KMS-11 (cell line): ENCODE results near the gene PGAP3.

ENCODE experiments used
- H2AFZ ChIP-seq: fragments of 200-600 bp; sonication (generic); 2 replicates; pipeline ENCODE4 v1.6.1; 2016; ENCODE audit warnings: antibody characterized with exemption, mixed run types, low read depth
- H3K27ac ChIP-seq: fragments of 200-600 bp; sonication (generic); 2 replicates; pipeline ENCODE4 v1.6.1; 2016; ENCODE audit warnings: mild to moderate bottlenecking, mixed run types
- H3K27me3 ChIP-seq: fragments of 200-600 bp; sonication (generic); 2 replicates; pipeline ENCODE4 v1.6.1; 2017; ENCODE audit warnings: mild to moderate bottlenecking, low read depth, mixed run types, moderate library complexity; ENCODE audit not compliant: insufficient read depth
- H3K36me3 ChIP-seq: fragments of 200-600 bp; sonication (generic); 2 replicates; pipeline ENCODE4 v1.6.1; 2017; ENCODE audit warnings: mild to moderate bottlenecking, mixed run types; ENCODE audit not compliant: insufficient read depth
- H3K4me1 ChIP-seq: fragments of 200-600 bp; sonication (generic); 2 replicates; pipeline ENCODE4 v1.6.1; 2016; ENCODE audit warnings: mild to moderate bottlenecking, low read depth, mixed run types; ENCODE audit not compliant: poor library complexity, severe bottlenecking
- H3K4me2 ChIP-seq: fragments of 200-600 bp; sonication (generic); 2 replicates; pipeline ENCODE4 v1.7.0; 2016; ENCODE audit warnings: mild to moderate bottlenecking, mixed run types
- H3K4me3 ChIP-seq: fragments of 200-600 bp; sonication (generic); IDR thresholded peaks from 2 replicates; pipeline ENCODE4 v1.6.1; 2017; ENCODE audit warnings: low read depth, low read length, mixed read lengths; ENCODE audit not compliant: insufficient read depth
- H3K79me2 ChIP-seq: fragments of 200-600 bp; sonication (generic); 2 replicates; pipeline ENCODE4 v1.6.1; 2016; ENCODE audit warnings: low read depth, mixed run types; ENCODE audit not compliant: insufficient read depth
- H3K9ac ChIP-seq: fragments of 200-600 bp; sonication (generic); 2 replicates; pipeline ENCODE4 v1.6.1; 2016; ENCODE audit warnings: mild to moderate bottlenecking, mixed run types
- H4K20me1 ChIP-seq: fragments of 200-600 bp; sonication (generic); 2 replicates; pipeline ENCODE4 v1.6.1; 2016; ENCODE audit warnings: mild to moderate bottlenecking, mixed run types; ENCODE audit not compliant: insufficient read depth
- TF ChIP-seq, protein P1 (sequence below): fragments of 200-600 bp; sonication (generic); conservative IDR thresholded peaks from 2 replicates; pipeline ENCODE4 v1.6.1; 2017; ENCODE audit warnings: low read depth, mild to moderate bottlenecking, antibody characterized with exemption, low read length, moderate library complexity, mixed read lengths

The PGAP3 gene

DNA sequence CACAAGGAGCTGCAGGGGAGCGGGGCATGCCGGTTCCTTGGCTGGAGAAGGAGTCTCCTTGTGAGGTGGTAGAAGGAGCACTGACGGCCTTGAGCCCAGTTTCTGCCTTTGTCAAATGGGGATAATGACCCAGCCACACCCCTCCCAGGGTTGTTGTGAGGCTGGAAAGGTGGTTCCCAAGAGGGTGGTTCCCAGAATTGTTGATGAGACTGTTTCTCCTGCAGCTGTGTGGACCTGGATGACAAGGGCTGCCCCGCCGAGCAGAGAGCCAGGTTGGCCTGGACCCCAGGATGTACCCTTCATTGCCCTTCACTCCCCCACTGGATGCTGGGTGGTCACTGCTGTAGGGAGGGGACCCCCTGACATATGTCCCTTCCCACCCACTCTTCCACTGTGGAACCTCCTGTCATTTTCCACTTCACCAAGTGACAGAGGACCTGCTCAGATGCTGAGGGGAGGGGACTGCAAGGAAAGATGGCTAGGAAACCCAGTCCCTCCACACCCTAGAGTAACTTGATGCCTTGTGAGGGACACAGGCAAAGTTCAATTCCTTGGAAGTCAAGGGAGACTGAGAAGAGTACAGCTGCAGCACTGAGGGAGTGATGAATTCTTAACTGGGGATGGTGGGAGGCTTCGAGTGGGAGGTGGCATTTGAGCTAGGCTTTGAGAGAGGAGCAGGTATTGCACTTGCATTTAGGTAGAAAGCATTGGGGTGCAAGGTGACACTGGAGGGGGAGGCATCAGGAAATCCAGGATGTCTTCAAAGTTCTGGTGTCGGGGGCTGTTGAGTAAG lies 31.9 kb upstream of the PGAP3 start:
- H3K9ac ChIP-seq: no peak overlapping the region
- TF ChIP-seq, protein P1, sequence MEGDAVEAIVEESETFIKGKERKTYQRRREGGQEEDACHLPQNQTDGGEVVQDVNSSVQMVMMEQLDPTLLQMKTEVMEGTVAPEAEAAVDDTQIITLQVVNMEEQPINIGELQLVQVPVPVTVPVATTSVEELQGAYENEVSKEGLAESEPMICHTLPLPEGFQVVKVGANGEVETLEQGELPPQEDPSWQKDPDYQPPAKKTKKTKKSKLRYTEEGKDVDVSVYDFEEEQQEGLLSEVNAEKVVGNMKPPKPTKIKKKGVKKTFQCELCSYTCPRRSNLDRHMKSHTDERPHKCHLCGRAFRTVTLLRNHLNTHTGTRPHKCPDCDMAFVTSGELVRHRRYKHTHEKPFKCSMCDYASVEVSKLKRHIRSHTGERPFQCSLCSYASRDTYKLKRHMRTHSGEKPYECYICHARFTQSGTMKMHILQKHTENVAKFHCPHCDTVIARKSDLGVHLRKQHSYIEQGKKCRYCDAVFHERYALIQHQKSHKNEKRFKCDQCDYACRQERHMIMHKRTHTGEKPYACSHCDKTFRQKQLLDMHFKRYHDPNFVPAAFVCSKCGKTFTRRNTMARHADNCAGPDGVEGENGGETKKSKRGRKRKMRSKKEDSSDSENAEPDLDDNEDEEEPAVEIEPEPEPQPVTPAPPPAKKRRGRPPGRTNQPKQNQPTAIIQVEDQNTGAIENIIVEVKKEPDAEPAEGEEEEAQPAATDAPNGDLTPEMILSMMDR: no peak
- H4K20me1 ChIP-seq: no peaks in the 10 kb centered on the region
- H3K4me1 ChIP-seq: no peaks in the 10 kb centered on the region
- H3K79me2 ChIP-seq: no peaks in the 10 kb centered on the region
- no peaks in the 10 kb centered on the region for H3K36me3 ChIP-seq
- no peaks in the 10 kb centered on the region for H3K27me3 ChIP-seq
- H3K4me3 ChIP-seq: no peak overlapping the region
- H3K27ac ChIP-seq: no peak overlapping the region
- no peak overlapping the region for H2AFZ ChIP-seq
- no peak overlapping the region for H3K4me2 ChIP-seq

DNA sequence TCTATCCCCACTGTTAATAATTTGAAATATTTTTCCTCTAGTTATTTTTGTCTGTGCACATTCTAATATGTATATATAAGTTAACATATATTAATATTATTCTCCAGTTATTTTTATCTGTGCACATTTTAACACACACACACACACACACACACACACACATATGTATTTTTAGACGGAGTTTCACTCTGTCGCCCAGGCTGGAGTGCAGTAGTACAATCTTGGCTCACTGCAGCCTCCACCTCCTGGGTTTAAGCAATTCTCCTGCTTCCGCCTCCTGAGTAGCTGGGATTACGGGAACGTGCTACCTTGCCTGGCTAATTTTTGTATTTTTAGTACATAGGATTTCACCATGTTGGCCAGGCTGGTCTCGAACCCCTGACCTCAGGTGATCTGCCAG lies 29.8 kb upstream of the PGAP3 start:
- H3K4me2 ChIP-seq: no peak overlapping the region
- no peaks in the 10 kb centered on the region for H3K4me1 ChIP-seq
- TF ChIP-seq, protein P1: no peak
- no peak overlapping the region for H3K27ac ChIP-seq
- H4K20me1 ChIP-seq: no peaks in the 10 kb centered on the region
- no peaks in the 10 kb centered on the region for H3K79me2 ChIP-seq
- H3K36me3 ChIP-seq: no peaks in the 10 kb centered on the region
- no peak overlapping the region for H2AFZ ChIP-seq
- H3K9ac ChIP-seq: no peak overlapping the region
- H3K27me3 ChIP-seq: no peaks in the 10 kb centered on the region
- no peak overlapping the region for H3K4me3 ChIP-seq

DNA sequence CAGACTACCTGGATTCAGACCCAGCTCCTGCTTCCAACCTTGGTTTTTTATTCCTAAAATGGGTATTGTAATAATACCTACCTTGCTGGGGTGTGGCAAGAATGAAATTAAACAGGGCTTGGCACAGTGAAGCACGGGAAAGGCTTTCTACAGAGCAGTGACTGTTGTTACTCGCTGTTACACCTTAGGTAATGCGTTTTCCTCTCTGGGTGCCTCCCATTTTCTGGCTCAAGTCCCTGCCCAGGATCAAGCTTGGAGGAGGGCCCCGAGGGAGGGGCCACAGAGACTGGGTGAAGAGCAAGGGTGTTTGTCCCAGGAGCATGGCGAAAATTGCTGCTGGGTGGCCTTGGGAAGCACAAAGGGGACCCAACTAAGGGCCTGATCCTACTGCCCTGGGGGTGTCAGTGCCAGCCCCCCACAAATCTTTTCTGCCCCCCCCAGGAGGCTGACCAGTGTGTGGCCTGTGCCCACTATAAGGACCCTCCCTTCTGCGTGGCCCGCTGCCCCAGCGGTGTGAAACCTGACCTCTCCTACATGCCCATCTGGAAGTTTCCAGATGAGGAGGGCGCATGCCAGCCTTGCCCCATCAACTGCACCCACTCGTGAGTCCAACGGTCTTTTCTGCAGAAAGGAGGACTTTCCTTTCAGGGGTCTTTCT lies 29.2 kb upstream of the PGAP3 start:
- TF ChIP-seq, protein P1: no peak
- H3K9ac ChIP-seq: no peak overlapping the region
- H3K4me2 ChIP-seq: no peak overlapping the region
- no peak overlapping the region for H3K4me3 ChIP-seq
- H3K27ac ChIP-seq: no peak overlapping the region
- no peaks in the 10 kb centered on the region for H3K36me3 ChIP-seq
- no peaks in the 10 kb centered on the region for H3K27me3 ChIP-seq
- no peaks in the 10 kb centered on the region for H3K79me2 ChIP-seq
- H2AFZ ChIP-seq: no peak overlapping the region
- no peaks in the 10 kb centered on the region for H3K4me1 ChIP-seq
- no peaks in the 10 kb centered on the region for H4K20me1 ChIP-seq

DNA sequence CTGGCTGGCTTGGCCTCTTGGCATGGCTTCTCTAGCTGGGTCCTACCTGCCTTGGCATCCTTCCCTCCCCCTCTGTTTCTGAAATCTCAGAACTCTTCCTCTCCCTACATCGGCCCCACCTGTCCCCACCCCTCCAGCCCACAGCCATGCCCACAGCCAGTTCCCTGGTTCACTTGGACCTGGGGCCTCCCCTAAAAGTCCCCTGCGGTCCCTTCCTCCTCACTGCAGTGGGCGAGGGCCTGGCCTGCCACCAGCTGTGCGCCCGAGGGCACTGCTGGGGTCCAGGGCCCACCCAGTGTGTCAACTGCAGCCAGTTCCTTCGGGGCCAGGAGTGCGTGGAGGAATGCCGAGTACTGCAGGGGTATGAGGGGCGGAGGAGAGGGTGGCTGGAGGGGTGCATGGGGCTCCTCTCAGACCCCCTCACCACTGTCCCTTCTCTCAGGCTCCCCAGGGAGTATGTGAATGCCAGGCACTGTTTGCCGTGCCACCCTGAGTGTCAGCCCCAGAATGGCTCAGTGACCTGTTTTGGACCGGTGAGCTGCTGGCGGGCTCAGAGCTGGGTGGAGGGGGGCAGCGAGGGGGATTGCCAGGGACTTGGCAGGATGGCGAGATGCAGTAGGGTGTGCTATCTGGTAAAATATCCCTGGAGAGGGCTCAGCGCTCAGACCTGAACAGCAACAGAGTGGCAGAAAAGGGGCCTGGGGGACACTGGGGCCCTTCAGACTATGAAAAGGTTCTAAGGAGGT lies 28.4 kb upstream of the PGAP3 start:
- no peaks in the 10 kb centered on the region for H3K36me3 ChIP-seq

More for the DNA sequence above, 28.4 kb upstream of the PGAP3 start:
- Histone ChIP-seq H3K27me3 (no peaks in the 10 kb centered on the region), H3K4me1 (no peaks in the 10 kb centered on the region), H3K27ac (no peak overlapping the region), H4K20me1 (no peaks in the 10 kb centered on the region), H3K9ac (no peak overlapping the region), H3K4me2 (no peak overlapping the region), H3K79me2 (no peaks in the 10 kb centered on the region), H2AFZ (no peak overlapping the region), H3K4me3 (no peak overlapping the region)
- TF ChIP-seq, protein P1: no peak
